H1 (cell line): ENCODE data around the gene MAN2C1. TPM values are rescaled to one million over a fixed set of nuclear protein-coding genes. Genes with fewer than 3 reads are reported as not detected.

Source experiments
- CTCF ChIA-PET: fragments of 300-600 bp; sonication (Branson Sonifier 250); formaldehyde crosslinking; loops from one replicate; lab custom pipeline; 2021; ENCODE audit not compliant: partially characterized antibody; lab: Charles Lee
- POLR2A ChIA-PET: fragments of 300-600 bp; sonication (Branson Sonifier 250); formaldehyde crosslinking; loops from one replicate; lab custom pipeline; 2021; ENCODE audit warnings: inconsistent platforms; ENCODE audit not compliant: partially characterized antibody; lab: Charles Lee
- DNase-seq, 2 experiments: peaks; one replicate each; pipeline versions ENCODE4 v3.0.0 to v3.0.0-alpha.2; 2010 to 2022; ENCODE audit warnings: low spot score in 2 of 2, low read depth in 1 of 2, mixed read lengths in 1 of 2
- FAIRE-seq: peaks from 2 replicates; lab custom pipeline; 2011; peaks lifted over from hg19 to GRCh38; lab: Jason Lieb, UNC
- H2AFZ ChIP-seq: 2 replicates; pipeline ENCODE4 v1.8.1; 2012; ENCODE audit warnings: low read length, inconsistent platforms
- H2AK5ac ChIP-seq: 2 replicates; pipeline ENCODE4 v1.6.1; 2013; ENCODE audit warnings: low read depth, low read length
- H2BK120ac ChIP-seq: replicated peaks from 2 replicates; pipeline ENCODE3; 2013; ENCODE audit warnings: low read depth, low read length, inconsistent platforms
- H2BK12ac ChIP-seq: 2 replicates; pipeline ENCODE4 v1.6.1; 2013; ENCODE audit warnings: low read depth, low read length
- H2BK15ac ChIP-seq: 2 replicates; pipeline ENCODE4 v1.6.1; 2013; ENCODE audit warnings: low read length
- H2BK20ac ChIP-seq: 2 replicates; pipeline ENCODE4 v1.6.1; 2013; ENCODE audit warnings: low read length
- H2BK5ac ChIP-seq: 2 replicates; pipeline ENCODE4 v1.6.1; 2013; ENCODE audit warnings: low read depth, low read length
- H3K14ac ChIP-seq: 2 replicates; pipeline ENCODE4 v1.6.1; 2013; ENCODE audit warnings: inconsistent platforms; ENCODE audit not compliant: insufficient read length
- H3K18ac ChIP-seq: 2 replicates; pipeline ENCODE4 v1.6.1; 2013; ENCODE audit warnings: low read length; ENCODE audit errors: extremely low read depth
- H3K23ac ChIP-seq: 2 replicates; pipeline ENCODE4 v1.6.1; 2013; ENCODE audit warnings: inconsistent platforms; ENCODE audit not compliant: insufficient read length
- H3K23me2 ChIP-seq: 2 replicates; pipeline ENCODE4 v1.6.1; 2013; ENCODE audit warnings: low read depth, low read length
- H3K27ac ChIP-seq: 2 replicates; pipeline ENCODE4 v1.6.1; 2011; ENCODE audit warnings: low read depth, low read length, inconsistent platforms
- H3K27me3 ChIP-seq, 4 experiments: replicated peaks in 1 of 4; 1 replicate in 1 of 4; 2 replicates in 3 of 4; pipeline versions ENCODE4 v1.6.1 to v1.8.1; 2011 to 2013; ENCODE audit warnings: low read length in 3 of 4, mild to moderate bottlenecking in 3 of 4, inconsistent platforms in 2 of 4, mixed read lengths in 2 of 4, moderate library complexity in 1 of 4; ENCODE audit not compliant: control insufficient read depth in 3 of 4, insufficient read depth in 3 of 4; ENCODE audit errors: extremely low read depth in 1 of 4
- H3K36me3 ChIP-seq, 4 experiments: 2 replicates each; pipeline versions ENCODE4 v1.6.1 to v1.8.1; 2011 to 2013; ENCODE audit warnings: mild to moderate bottlenecking in 4 of 4, low read length in 3 of 4, moderate library complexity in 2 of 4, control low read depth in 1 of 4, inconsistent platforms in 1 of 4; ENCODE audit not compliant: insufficient read depth in 4 of 4, control insufficient read depth in 2 of 4
- H3K4ac ChIP-seq: replicated peaks from 2 replicates; pipeline ENCODE3; 2013; ENCODE audit warnings: low read length, low read depth, mixed read lengths, inconsistent platforms; ENCODE audit not compliant: insufficient read length
- H3K4me1 ChIP-seq, 4 experiments: replicated peaks in 1 of 4; 1 replicate in 1 of 4; 2 replicates in 3 of 4; pipeline versions ENCODE4 v1.6.1 to v1.8.1; 2011 to 2013; ENCODE audit warnings: low read length in 3 of 4, inconsistent platforms in 2 of 4, mixed read lengths in 1 of 4; ENCODE audit not compliant: insufficient read depth in 4 of 4, control insufficient read depth in 3 of 4
- H3K4me2 ChIP-seq, 2 experiments: 2 replicates each; pipeline versions ENCODE4 v1.6.1 to v1.8.1; 2011 to 2013; ENCODE audit warnings: low read depth in 2 of 2, low read length in 2 of 2, control low read depth in 1 of 2, inconsistent platforms in 1 of 2, mild to moderate bottlenecking in 1 of 2; ENCODE audit not compliant: insufficient read depth in 1 of 2
- H3K4me3 ChIP-seq, 4 experiments: fragments of 200-600, 300-600 bp in 1 of 4; sonication (generic), shearing (Covaris generic), sonication (Bioruptor Twin) in 1 of 4; 2 replicates each; pipeline versions ENCODE4 v1.5.1 to v1.8.1; 2011 to 2016; ENCODE audit warnings: low read length in 4 of 4, low read depth in 3 of 4, control low read depth in 2 of 4, inconsistent platforms in 2 of 4, mild to moderate bottlenecking in 2 of 4, mixed read lengths in 1 of 4, moderate library complexity in 1 of 4; ENCODE audit not compliant: insufficient read depth in 2 of 4; ENCODE audit errors: extremely low read depth in 1 of 4
- H3K56ac ChIP-seq: replicated peaks from 2 replicates; pipeline ENCODE3; 2013; ENCODE audit warnings: low read depth, mild to moderate bottlenecking, mixed read lengths, low read length, inconsistent platforms; ENCODE audit not compliant: insufficient read length
- H3K79me1 ChIP-seq: 2 replicates; pipeline ENCODE4 v1.6.1; 2013; ENCODE audit warnings: low read depth, low read length, control low read depth
- H3K79me2 ChIP-seq, 2 experiments: 2 replicates each; pipeline versions ENCODE4 v1.6.1 to v1.8.1; 2012 to 2013; ENCODE audit warnings: low read length in 2 of 2, mild to moderate bottlenecking in 2 of 2, inconsistent platforms in 1 of 2; ENCODE audit not compliant: insufficient read depth in 2 of 2, control insufficient read depth in 1 of 2
- H3K9ac ChIP-seq, 4 experiments: replicated peaks in 1 of 4; 1 replicate in 1 of 4; 2 replicates in 3 of 4; pipeline versions ENCODE4 v1.6.1 to v1.8.1; 2011 to 2013; ENCODE audit warnings: low read depth in 3 of 4, low read length in 3 of 4, control low read depth in 2 of 4, mild to moderate bottlenecking in 2 of 4, moderate library complexity in 2 of 4, inconsistent platforms in 1 of 4; ENCODE audit errors: extremely low read depth in 1 of 4
- H3K9me3 ChIP-seq, 2 experiments: 2 replicates each; pipeline versions ENCODE4 v1.6.1 to v1.8.1; 2012 to 2013; ENCODE audit warnings: mild to moderate bottlenecking in 2 of 2, moderate library complexity in 2 of 2, control low read depth in 1 of 2, inconsistent platforms in 1 of 2, low read depth in 1 of 2, low read length in 1 of 2, mixed read lengths in 1 of 2; ENCODE audit not compliant: insufficient read depth in 2 of 2
- H4K20me1 ChIP-seq, 2 experiments: replicated peaks in 1 of 2; 2 replicates each; pipeline versions ENCODE3 to v1.8.1; 2011 to 2013; ENCODE audit warnings: inconsistent platforms in 2 of 2, low read length in 2 of 2, mild to moderate bottlenecking in 1 of 2; ENCODE audit not compliant: insufficient read depth in 2 of 2, control insufficient read depth in 1 of 2
- H4K5ac ChIP-seq: 2 replicates; pipeline ENCODE4 v1.6.1; 2013; ENCODE audit warnings: low read length, low read depth, mixed read lengths, inconsistent platforms; ENCODE audit not compliant: insufficient read length
- H4K8ac ChIP-seq: 2 replicates; pipeline ENCODE4 v1.8.0; 2013; ENCODE audit warnings: mild to moderate bottlenecking, moderate library complexity, low read length, inconsistent platforms; ENCODE audit not compliant: insufficient read depth; ENCODE audit errors: extremely low read depth
- H4K91ac ChIP-seq: replicated peaks from 2 replicates; pipeline ENCODE3; 2013; ENCODE audit warnings: low read length, mixed read lengths, inconsistent platforms; ENCODE audit not compliant: insufficient read length
- CEBPB ChIP-seq: IDR thresholded peaks from 2 replicates; pipeline ENCODE4 v1.6.1; 2012; ENCODE audit warnings: low read depth, low read length
- FOSL1 ChIP-seq: IDR thresholded peaks from 2 replicates; pipeline ENCODE4 v1.6.1; 2011; ENCODE audit warnings: mild to moderate bottlenecking, low read depth, low read length, moderate library complexity; ENCODE audit not compliant: insufficient read depth
- JUN ChIP-seq: IDR thresholded peaks from 2 replicates; pipeline ENCODE4 v1.6.1; 2011; ENCODE audit warnings: low read depth, mild to moderate bottlenecking, improper control_type of control experiment, low read length
- JUND ChIP-seq: IDR thresholded peaks from 2 replicates; pipeline ENCODE4 v1.6.1; 2011; ENCODE audit warnings: mild to moderate bottlenecking, improper control_type of control experiment, low read length
- KDM1A ChIP-seq: fragments of 200-600, 300-600 bp; sonication (generic); IDR thresholded peaks from 2 replicates; pipeline ENCODE4 v1.7.1; 2016; ENCODE audit warnings: mild to moderate bottlenecking, low read length, borderline replicate concordance
- MAFK ChIP-seq: IDR thresholded peaks from 2 replicates; pipeline ENCODE4 v1.6.1; 2012; ENCODE audit warnings: low read depth, mild to moderate bottlenecking, improper control_type of control experiment, low read length
- RAD21 ChIP-seq, 2 experiments: IDR thresholded peaks in 1 of 2; conservative IDR thresholded peaks in 1 of 2; 2 replicates each; pipeline ENCODE4 v1.6.1; 2011; ENCODE audit warnings: low read depth in 2 of 2, low read length in 2 of 2, improper control_type of control experiment in 1 of 2, inconsistent platforms in 1 of 2, mild to moderate bottlenecking in 1 of 2, moderate library complexity in 1 of 2
- RFX5 ChIP-seq: IDR thresholded peaks from 2 replicates; pipeline ENCODE4 v1.6.1; 2011; ENCODE audit warnings: low read depth, low read length, improper control_type of control experiment, borderline replicate concordance
- RXRA ChIP-seq: IDR thresholded peaks from 2 replicates; pipeline ENCODE4 v1.6.1; 2011; ENCODE audit warnings: low read depth, mild to moderate bottlenecking, low read length, moderate library complexity; ENCODE audit not compliant: insufficient read depth
- SP2 ChIP-seq: IDR thresholded peaks from 2 replicates; pipeline ENCODE4 v1.6.1; 2012; ENCODE audit warnings: mild to moderate bottlenecking, low read length, inconsistent platforms
- TAF1 ChIP-seq: IDR thresholded peaks from 2 replicates; pipeline ENCODE4 v1.6.1; 2011; ENCODE audit warnings: mild to moderate bottlenecking, low read depth, low read length
- TAF7 ChIP-seq: optimal IDR thresholded peaks from 2 replicates; pipeline ENCODE3; 2011; ENCODE audit warnings: low read depth, mild to moderate bottlenecking, inconsistent platforms, low read length, moderate library complexity, borderline replicate concordance
- TCF12 ChIP-seq: IDR thresholded peaks from 2 replicates; pipeline ENCODE4 v1.6.1; 2011; ENCODE audit warnings: low read depth, mild to moderate bottlenecking, low read length
- YY1 ChIP-seq: IDR thresholded peaks from 2 replicates; pipeline ENCODE4 v1.6.1; 2011; ENCODE audit warnings: low read depth, mild to moderate bottlenecking, low read length
- WGBS, 2 experiments: shearing (Covaris generic) in 1 of 2; methylation state at CpG; one replicate each; pipeline versions ENCODE4 v1.1.6 to v1.1.7; 2013 to 2015; ENCODE audit warnings: low lambda C conversion rate in 2 of 2, mixed read lengths in 2 of 2, inconsistent platforms in 1 of 2, low coverage in 1 of 2, missing lambda C conversion rate in 1 of 2; ENCODE audit not compliant: insufficient replicate concordance in 2 of 2, insufficient coverage in 1 of 2, insufficient read length in 1 of 2; ENCODE audit errors: extremely low coverage in 1 of 2, missing lambda C conversion rate in 1 of 2; 5-methylcytosine and 5-hydroxymethylcytosine counted together
- polyA plus RNA-seq, 7 experiments: library from polyadenylated mRNA; depleted of rRNA in 3 of 7; stranded (reverse) in 5 of 7; unstranded in 2 of 7; fragments of >200 nt in 5 of 7; fragments of 200-250 nt in 2 of 7; gene quantifications; 1 replicate in 5 of 7; 2 replicates in 1 of 7; 4 replicates in 1 of 7; pipeline versions ENCODE4 v1.2.1 to v1.2.3, GENCODE V29; 2011 to 2013; ENCODE audit warnings: missing spikeins in 2 of 7, mixed read lengths in 2 of 7
- total RNA-seq: library from RNA; stranded (reverse); fragmentation: NEBNext Ultra II Directional; extraction: Animal tissue kit (Norgen Biotek cat#: 25700); gene quantifications from 2 replicates; pipeline ENCODE4 v1.2.1, GENCODE V29; 2021

MAN2C1 gene
- total and polyA plus RNA-seq, 2 of the 8 experiments (the other 6 are each of a cell fraction or from before 2014, with no cell fraction given) = 56.3 to 88.9 TPM

GRCh38 chr15:75346796-75347221, 21.6 kb downstream of the MAN2C1 start, which contains the start of gene NEIL1:
TSS of gene NEIL1 (plus strand) at chr15:75347039. CDS start at chr15:75348906, 1,867 bp downstream.
- WGBS, 2 experiments = 14% methylated on average over 20 of the region's 20 CpGs; no CpG with 5 or more reads in 1 of the 2 experiments
- TF ChIP-seq TAF1 (peak; percentile 21; the same call in 1 of the 2 replicates), CEBPB (no peak), FOSL1 (no peak), RXRA (no peak), KDM1A (peak; percentile 65; the same call in 1 of the 2 replicates), JUND (no peak), RFX5 (no peak), MAFK (no peak), TAF7 (no peak), JUN (no peak), SP2 (no peak), TCF12 (no peak), RAD21 (IDR thresholded peaks at IDR 0.05 in 1 of 2, conservative IDR thresholded peaks at IDR 0.05 in 1 of 2; ENCODE audit: low read depth in 2 of 2, low read length in 2 of 2) (no peak), YY1 (no peak)

More at GRCh38 chr15:75346796-75347221, 21.6 kb downstream of the MAN2C1 start, which contains the start of gene NEIL1:
- peaks cover 17% of the 10 kb centered on the region for H3K23me2 ChIP-seq
- H3K36me3 ChIP-seq = no peaks in the 10 kb centered on the region
- FAIRE-seq (no peak), DNase-seq (no peak)
- no peak within 1 kb of the TSS for H3K14ac ChIP-seq
- H2BK12ac ChIP-seq = peak within 1 kb of the TSS; percentile 39; the same call in 1 of the 2 replicates
- H3K4me3 ChIP-seq = peak within 1 kb of the TSS; percentile 63 to 87 (median 76)
- H2BK20ac ChIP-seq = no peak within 1 kb of the TSS
- H3K27me3 ChIP-seq = peaks cover 0 to 31% (median 16%) of the 10 kb centered on the region in 4 experiments; a peak in 5 of 7 replicates
- no peak within 1 kb of the TSS; the same call in 1 of the 2 replicates for H2BK15ac ChIP-seq
- H3K4me1 ChIP-seq = peaks cover 0 to 9% (median 5%) of the 10 kb centered on the region in 4 experiments; a peak in 4 of 7 replicates
- no peak within 1 kb of the TSS for H3K23ac ChIP-seq
- H3K9ac ChIP-seq = peak within 1 kb of the TSS in 3 of 4 experiments; percentile 26 to 65 (median 56); a peak in 6 of 7 replicates
- no peaks in the 10 kb centered on the region for H3K79me2 ChIP-seq
- no peak within 1 kb of the TSS for H3K27ac ChIP-seq
- no peak within 1 kb of the TSS; the same call in 1 of the 2 replicates for H2BK5ac ChIP-seq
- peak within 1 kb of the TSS; percentile 65 for H4K91ac ChIP-seq
- H3K18ac ChIP-seq = peak within 1 kb of the TSS; percentile 87
- peak within 1 kb of the TSS; percentile 84 to 85 for H3K4me2 ChIP-seq
- H4K20me1 ChIP-seq = peaks cover 0 to 4% of the 10 kb centered on the region in 2 experiments
- H4K8ac ChIP-seq = no peak within 1 kb of the TSS; the same call in 1 of the 2 replicates
- H3K9me3 ChIP-seq = no peaks in the 10 kb centered on the region
- peak within 1 kb of the TSS; percentile 85 for H3K4ac ChIP-seq
- no peaks in the 10 kb centered on the region for H3K79me1 ChIP-seq
- H2AFZ ChIP-seq = peak within 1 kb of the TSS; percentile 69
- ChIA-PET CTCF (interaction anchor here (1.0 to 1.6 kb wide), 3 partner anchors 10 to 38 kb away, joined by 3 to 6 read pairs (median 5); partner anchors contain the start of gene MAN2C1), POLR2A (interaction anchor here (1.3 to 8.2 kb wide), 6 partner anchors 9 to 87 kb away, joined by 3 to 69 read pairs (median 8); partner anchors contain the start of genes COMMD4 and MAN2C1)
- no peak within 1 kb of the TSS for H2AK5ac ChIP-seq
- no peak within 1 kb of the TSS for H2BK120ac ChIP-seq
- peak within 1 kb of the TSS; percentile 46 for H3K56ac ChIP-seq
- H4K5ac ChIP-seq = no peak within 1 kb of the TSS
